Cardiac fibroblast (primary cell): ENCODE measurements around the gene GABRA5.

Source experiments
- DNase-seq, 2 donors: peaks; one replicate each; pipeline versions ENCODE4 v3.0.0 to v3.0.0-alpha.2; 2010; ENCODE audit warnings: low read depth in 2 of 2
- H3K4me3 ChIP-seq, 2 donors: replicated peaks in 1 of 2; 1 replicate in 1 of 2; 2 replicates in 1 of 2; pipeline ENCODE4 v1.5.1; 2011; ENCODE audit warnings: low read depth in 2 of 2, low read length in 2 of 2, mild to moderate bottlenecking in 2 of 2, moderate library complexity in 1 of 2
- TF ChIP-seq, protein P1 (sequence below): IDR thresholded peaks from one replicate; pipeline ENCODE4 v1.5.1; 2011; ENCODE audit warnings: low read depth, mild to moderate bottlenecking, low read length, inconsistent platforms

Gene GABRA5

GRCh38 chr15:26874774-26875475 lies 8.1 kb downstream of the GABRA5 start:
- DNase-seq, result no peak
- no peak overlapping the region for H3K4me3 ChIP-seq
- TF ChIP-seq, protein P1, sequence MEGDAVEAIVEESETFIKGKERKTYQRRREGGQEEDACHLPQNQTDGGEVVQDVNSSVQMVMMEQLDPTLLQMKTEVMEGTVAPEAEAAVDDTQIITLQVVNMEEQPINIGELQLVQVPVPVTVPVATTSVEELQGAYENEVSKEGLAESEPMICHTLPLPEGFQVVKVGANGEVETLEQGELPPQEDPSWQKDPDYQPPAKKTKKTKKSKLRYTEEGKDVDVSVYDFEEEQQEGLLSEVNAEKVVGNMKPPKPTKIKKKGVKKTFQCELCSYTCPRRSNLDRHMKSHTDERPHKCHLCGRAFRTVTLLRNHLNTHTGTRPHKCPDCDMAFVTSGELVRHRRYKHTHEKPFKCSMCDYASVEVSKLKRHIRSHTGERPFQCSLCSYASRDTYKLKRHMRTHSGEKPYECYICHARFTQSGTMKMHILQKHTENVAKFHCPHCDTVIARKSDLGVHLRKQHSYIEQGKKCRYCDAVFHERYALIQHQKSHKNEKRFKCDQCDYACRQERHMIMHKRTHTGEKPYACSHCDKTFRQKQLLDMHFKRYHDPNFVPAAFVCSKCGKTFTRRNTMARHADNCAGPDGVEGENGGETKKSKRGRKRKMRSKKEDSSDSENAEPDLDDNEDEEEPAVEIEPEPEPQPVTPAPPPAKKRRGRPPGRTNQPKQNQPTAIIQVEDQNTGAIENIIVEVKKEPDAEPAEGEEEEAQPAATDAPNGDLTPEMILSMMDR, result no peak

GRCh38 chr15:26875476-26875850 lies 8.6 kb downstream of the GABRA5 start:
- no peak for DNase-seq
- TF ChIP-seq, protein P1, result no peak
- H3K4me3 ChIP-seq, result no peak overlapping the region

DNA sequence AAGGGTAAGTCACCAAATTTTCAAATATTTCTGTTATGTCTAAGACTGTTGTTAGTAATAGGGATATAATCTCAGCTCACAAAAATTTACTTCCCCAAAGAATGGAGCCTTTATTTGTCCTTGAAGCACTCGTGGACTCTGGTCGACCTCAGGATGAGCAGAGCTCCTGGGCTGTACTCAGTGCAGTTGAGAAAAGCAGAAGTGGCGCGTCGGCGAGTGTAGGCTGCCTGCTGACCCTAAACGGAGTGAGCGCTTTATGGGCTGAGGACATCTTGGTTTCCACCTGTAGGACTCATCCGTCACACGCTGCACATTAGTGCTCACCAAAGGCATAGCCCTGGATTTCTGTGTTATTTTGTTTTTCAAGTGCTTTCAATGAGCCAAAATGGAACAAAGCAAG lies 11.0 kb downstream of the GABRA5 start:
- TF ChIP-seq, protein P1, result no peak
- DNase-seq, result no peak
- no peak overlapping the region for H3K4me3 ChIP-seq

DNA sequence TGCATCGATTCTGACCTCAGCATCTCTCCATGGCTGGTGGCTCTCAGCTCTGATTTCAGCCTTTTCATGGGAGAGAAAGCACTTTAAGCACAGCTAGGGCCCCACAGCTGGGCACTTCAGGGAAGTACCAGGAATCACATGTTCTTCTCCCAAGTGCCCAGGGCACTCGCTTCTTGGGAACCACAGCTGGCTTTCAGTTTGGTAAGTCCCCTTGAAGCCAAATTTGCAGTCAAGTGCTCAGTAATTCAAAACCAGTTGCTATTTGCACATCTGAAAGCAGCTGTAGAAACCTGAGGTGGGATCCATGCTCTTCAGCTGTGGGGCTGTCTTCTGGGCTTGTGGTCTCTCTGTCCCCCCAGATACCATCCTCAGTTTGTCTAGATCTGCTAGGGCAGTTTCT lies 12.8 kb downstream of the GABRA5 start:
- no peak overlapping the region for H3K4me3 ChIP-seq
- DNase-seq, result no peak
- TF ChIP-seq, protein P1, result no peak

DNA sequence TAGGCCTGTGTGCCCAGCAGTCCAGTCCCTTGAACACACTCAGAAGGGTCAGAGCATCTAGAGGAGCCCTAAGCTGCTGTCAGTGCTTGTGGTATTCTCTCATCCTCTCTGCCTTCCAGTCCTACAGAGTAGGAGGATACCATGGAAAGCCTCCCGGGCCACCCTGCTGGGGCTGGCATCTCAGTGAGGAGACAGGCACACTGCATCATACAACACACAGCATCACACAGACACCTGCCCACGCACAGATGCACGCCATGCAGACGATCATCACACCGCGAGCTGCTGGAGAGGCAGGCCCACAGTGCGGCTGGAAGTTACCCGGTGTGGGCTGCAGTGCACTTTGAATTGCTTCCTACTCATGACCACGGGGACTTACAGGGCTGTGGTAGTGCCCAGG lies 15.2 kb downstream of the GABRA5 start:
- no peak overlapping the region for H3K4me3 ChIP-seq
- TF ChIP-seq, protein P1, result no peak
- DNase-seq, result no peak

- no peak overlapping the region for H3K4me3 ChIP-seq
- TF ChIP-seq, protein P1, result no peak
- DNase-seq, result no peak
Measured at GRCh38 chr15:26882616-26883365, 15.9 kb downstream of the GABRA5 start.

DNA sequence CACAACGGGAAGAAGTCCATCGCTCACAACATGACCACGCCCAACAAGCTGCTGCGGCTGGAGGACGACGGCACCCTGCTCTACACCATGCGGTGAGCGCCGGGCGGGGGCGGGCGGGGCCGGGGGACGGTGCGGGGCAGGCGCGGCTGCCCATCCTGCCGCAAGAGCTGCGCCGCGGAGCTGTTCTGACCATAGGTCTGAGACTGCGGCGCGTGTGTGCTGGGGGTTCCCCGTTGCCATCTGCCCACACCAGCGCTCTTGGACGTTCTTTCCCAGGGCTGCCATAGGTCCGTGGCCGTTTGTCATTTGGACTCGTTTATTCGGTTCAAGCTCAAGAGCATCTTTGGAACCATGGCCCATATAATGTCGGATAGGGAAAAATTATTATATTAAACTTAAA lies 16.6 kb downstream of the GABRA5 start:
- H3K4me3 ChIP-seq, result no peak overlapping the region
- TF ChIP-seq, protein P1, result no peak
- no peak for DNase-seq
